ENCODE results near the gene CBY2.

DNA sequence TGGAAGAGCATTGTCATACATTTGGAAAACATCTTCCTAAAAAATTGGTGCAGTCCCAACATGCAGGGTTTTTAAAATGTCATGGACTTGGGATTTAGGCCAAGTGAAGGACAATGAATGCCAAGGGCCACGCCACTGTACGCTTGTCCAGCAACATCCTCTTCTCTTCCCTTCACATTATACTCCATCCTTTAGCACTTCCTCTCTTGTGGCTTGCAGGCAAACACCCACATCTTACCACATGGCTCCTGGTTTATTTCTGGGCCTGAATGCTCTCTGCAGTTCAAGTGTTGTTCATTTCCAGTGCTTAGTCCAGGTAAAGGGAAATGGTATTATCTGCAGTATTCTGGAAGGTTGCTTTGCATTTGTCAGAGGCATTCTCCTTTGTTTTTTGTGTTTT is 45.0 kb downstream of the CBY2 start:
- TF ChIP-seq, protein P1, sequence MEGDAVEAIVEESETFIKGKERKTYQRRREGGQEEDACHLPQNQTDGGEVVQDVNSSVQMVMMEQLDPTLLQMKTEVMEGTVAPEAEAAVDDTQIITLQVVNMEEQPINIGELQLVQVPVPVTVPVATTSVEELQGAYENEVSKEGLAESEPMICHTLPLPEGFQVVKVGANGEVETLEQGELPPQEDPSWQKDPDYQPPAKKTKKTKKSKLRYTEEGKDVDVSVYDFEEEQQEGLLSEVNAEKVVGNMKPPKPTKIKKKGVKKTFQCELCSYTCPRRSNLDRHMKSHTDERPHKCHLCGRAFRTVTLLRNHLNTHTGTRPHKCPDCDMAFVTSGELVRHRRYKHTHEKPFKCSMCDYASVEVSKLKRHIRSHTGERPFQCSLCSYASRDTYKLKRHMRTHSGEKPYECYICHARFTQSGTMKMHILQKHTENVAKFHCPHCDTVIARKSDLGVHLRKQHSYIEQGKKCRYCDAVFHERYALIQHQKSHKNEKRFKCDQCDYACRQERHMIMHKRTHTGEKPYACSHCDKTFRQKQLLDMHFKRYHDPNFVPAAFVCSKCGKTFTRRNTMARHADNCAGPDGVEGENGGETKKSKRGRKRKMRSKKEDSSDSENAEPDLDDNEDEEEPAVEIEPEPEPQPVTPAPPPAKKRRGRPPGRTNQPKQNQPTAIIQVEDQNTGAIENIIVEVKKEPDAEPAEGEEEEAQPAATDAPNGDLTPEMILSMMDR (IDR thresholded peaks at IDR 0.05) = no peak
- no peak for TF ChIP-seq POLR2A (IDR thresholded peaks at IDR 0.05)
